ENCODE measurements around the gene EXOSC3. TPM values are rescaled to one million over a fixed set of nuclear protein-coding genes. Genes with fewer than 3 reads are reported as not detected.

The EXOSC3 gene
- total and polyA plus RNA-seq, 9 of the 15 experiments (the other 6 are each of a cell fraction or from before 2014, with no cell fraction given), result 18.5 to 266 (median 114) TPM

- TF ChIP-seq ZFP91 (CRISPR knock-in tag; IDR thresholded peaks at IDR 0.05) (peak; percentile 81; the same call in 1 of the 2 replicates), POLR3G (IDR thresholded peaks at IDR 0.05; ENCODE audit: extremely low read depth, insufficient read length, insufficient replicate concordance) (no peak), FOXM1 (IDR thresholded peaks at IDR 0.05; ENCODE audit: low read depth) (0 out of 2 replicates have a peak, but pooled peaks have one; percentile 21), FOXM1 (CRISPR knock-in tag; IDR thresholded peaks at IDR 0.05; ENCODE audit: low read depth) (no peak; the same call in 1 of the 2 replicates), SRSF7 (optimal IDR thresholded peaks at IDR 0.05; ENCODE audit: low read depth, low read length) (no peak), RBBP5 (IDR thresholded peaks at IDR 0.05; ENCODE audit: borderline replicate concordance, insufficient read depth, low read length, poor library complexity, severe bottlenecking) (peak; percentile 98), DLX4 (CRISPR knock-in tag; IDR thresholded peaks at IDR 0.05) (no peak), XRCC3 (IDR thresholded peaks at IDR 0.05) (no peak), ZNF644 (tag; IDR thresholded peaks at IDR 0.05; ENCODE audit: low read depth) (no peak), DNMT1 (IDR thresholded peaks at IDR 0.05) (no peak), FOXP1 (CRISPR knock-in tag; IDR thresholded peaks at IDR 0.05) (peak; percentile 93; the same call in 1 of the 2 replicates), POLR2G (IDR thresholded peaks at IDR 0.05; ENCODE audit: low read depth, low read length) (peak; percentile 86), CEBPG (CRISPR knock-in tag; IDR thresholded peaks at IDR 0.05) (no peak), CEBPG (tag; conservative IDR thresholded peaks at IDR 0.05 in 1 of 2, IDR thresholded peaks at IDR 0.05 in 1 of 2) (no peak), OTX1 (CRISPR knock-in tag; IDR thresholded peaks at IDR 0.05) (peak; percentile 72; the same call in 1 of the 2 replicates), SLC30A9 (CRISPR knock-in tag; IDR thresholded peaks at IDR 0.05) (no peak), MEIS2 (IDR thresholded peaks at IDR 0.05; ENCODE audit: partially characterized antibody) (no peak), MAFF (IDR thresholded peaks at IDR 0.05; ENCODE audit: low read length) (no peak), FOSL1 (tag; conservative IDR thresholded peaks at IDR 0.05) (peak; percentile 42), MAFK (IDR thresholded peaks at IDR 0.05; ENCODE audit: low read length) (peak; percentile 33; the same call in 1 of the 2 replicates), ZNF232 (CRISPR knock-in tag; IDR thresholded peaks at IDR 0.05) (peak; percentile 83; the same call in 1 of the 2 replicates), ZNF695 (CRISPR knock-in tag; IDR thresholded peaks at IDR 0.05) (no peak), HMGN3 (IDR thresholded peaks at IDR 0.05; ENCODE audit: borderline replicate concordance, extremely low read depth, insufficient read length, low read depth, low read length) (peak; percentile 93), ZKSCAN3 (CRISPR knock-in tag; IDR thresholded peaks at IDR 0.05) (no peak), SRSF9 (IDR thresholded peaks at IDR 0.05; ENCODE audit: borderline replicate concordance, low read depth, low read length) (no peak), ZNF507 (tag; conservative IDR thresholded peaks at IDR 0.05) (no peak), RBM17 (IDR thresholded peaks at IDR 0.05; ENCODE audit: borderline replicate concordance, low read depth, low read length) (no peak), PHB2 (IDR thresholded peaks at IDR 0.05; ENCODE audit: low read depth) (no peak)
Observed at GRCh38 chr9:37800631-37801286, 15.9 kb upstream of the EXOSC3 start, which contains the start of gene DCAF10 (continued).

Data from K562 (cell line).